Bone marrow (tissue), 2 donors: ENCODE results near the gene MCMBP.
"Not testable (repeated sequence)": the region's sequence is repeated elsewhere in the genome, so short reads cannot be mapped to it uniquely, and the experiment has no call there.

ENCODE experiments used
- DNase-seq, 2 donors: peaks; one replicate each; lab custom pipeline; 2025; lab: John Stamatoyannopoulos, UW

Gene MCMBP

DNA sequence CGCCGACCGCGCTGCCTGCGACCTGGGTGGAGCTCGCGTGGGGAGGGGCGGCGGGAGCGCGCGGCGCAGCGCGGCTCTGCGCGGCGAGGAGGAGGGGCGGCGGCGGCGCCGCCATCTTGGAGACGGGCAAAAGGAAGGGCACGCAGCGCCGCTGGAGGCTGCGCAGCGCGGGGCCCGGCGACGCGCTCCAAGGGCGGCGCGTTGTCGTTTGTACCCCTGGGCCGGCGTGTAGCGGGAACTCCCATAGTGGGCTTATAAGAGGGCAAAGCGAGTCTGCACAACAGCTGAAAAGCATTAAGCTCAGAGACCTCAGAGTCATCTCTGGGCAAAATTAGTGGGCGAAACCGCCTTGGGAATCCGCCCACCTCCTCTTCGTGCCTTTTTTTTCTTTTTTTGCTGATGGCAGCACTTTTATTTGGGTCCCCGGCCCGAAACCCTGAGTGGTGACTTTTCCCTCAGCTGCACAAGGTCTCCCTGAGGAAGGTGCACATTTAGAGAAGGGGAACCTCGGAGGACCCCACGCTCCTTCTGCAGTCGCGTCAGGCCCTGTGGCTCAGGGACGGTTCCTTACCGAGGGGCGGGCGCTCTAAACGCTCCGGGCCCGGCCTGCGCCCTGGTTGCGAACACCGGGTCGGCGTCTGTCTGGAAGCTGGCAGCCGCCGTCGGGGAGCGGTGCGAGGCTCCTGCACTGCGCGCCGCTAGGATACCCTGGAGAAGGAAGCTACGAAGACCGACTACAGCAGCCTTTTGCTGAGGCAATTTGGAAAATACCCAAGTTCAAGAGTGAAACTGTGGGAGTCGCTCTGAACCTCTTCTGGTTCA, 428 bp upstream of the MCMBP start:
- peak; percentile 67 to 76 for DNase-seq

DNA sequence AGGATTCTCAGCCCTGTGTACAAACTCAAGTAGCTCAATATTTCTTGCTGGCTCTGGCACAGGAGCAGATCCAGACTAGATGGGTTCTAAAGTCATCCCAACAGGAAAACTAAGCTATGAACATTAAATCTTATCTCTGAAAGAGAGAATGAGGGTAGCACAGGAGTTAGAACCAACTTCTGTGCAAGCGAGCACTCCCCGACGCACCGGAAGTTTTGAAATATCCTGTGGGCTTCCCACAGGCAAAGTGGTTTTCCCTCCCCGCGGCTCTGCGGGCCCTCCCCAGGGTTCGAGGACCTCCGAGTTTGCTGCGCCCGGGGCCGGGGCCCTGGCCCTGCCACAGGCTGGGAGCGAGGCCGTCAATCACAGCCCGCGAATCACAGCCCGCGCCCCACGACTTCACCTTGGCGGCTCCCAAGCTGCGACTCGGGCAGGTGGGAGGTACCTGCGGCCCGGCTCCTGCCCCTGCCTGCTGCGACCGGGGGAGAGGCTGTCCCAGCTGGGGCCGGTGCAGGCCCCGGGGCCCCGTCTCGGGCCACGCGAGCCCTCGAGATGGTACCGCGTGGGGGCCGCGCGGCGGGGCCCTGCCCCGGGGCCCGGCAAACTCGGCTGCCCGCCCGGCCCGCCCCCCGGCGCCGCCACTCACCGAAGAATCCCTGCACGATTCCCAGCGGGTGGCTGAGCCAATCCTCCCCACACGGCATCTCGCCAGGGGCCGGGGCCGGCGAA, 598 bp downstream of the MCMBP start:
- DNase-seq: peak; percentile 5 to 17

DNA sequence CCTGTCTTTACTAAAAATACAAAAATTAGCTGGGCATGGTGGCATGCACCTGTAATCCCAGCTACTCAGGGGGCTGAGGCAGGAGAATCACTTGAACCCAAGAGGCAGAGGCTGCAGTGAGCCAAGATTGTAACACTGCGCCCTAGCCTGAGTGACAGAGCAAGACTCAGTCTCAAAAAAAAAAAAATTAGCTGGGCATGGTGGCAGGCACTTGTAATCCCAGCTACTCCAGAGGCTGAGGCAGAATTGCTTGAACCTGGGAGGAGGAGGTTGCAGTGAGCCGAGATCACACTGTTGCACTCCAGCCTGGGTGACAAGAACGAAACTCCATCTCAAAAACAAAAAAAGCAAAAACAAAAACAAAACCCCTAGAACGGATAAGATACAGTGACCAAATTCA, 3.2 kb downstream of the MCMBP start:
- not testable (repeated sequence) for DNase-seq

DNA sequence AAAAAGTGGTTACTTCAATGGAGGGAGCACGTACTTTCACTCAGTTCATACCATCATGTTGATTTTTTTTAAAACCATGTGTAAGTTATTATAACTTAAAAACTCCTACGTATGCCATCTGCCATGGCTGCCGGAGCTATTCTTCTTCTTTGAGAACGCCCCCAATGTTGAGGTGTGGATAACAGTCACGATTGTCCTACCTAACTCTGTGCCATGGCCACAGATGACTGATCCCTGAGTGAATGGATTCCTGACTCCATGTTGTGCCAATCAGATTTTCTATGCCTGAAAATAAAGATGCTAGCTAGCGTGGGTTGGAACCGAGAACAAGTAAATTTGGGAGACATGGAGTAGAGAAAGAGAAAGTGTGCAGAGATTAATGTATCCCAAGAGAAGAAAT, 5.3 kb downstream of the MCMBP start:
- no peak for DNase-seq

DNA sequence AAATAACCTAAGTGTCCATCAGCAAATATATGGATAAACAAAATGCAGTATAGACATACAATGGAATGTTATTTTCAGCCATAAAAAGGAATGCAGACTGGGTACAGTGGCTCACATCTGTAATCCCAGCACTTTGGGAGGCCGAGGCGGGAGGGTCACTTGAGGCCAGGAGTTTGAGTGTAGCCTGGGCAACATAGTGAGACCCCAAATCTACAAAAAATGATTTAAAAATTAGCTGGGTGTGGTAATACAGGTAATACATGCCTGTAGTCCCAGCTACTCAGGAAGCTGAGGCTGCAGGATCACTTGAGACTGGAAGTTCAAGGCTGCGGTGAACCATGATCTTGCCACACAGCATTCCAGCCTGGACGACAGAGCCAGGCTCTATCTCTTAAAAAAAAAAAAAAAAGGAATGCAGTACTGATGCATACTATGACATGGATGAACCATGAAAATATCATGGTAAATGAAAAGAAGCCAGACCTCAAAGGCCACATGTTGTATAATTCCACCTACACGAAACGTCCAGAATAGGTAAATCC, 6.9 kb downstream of the MCMBP start:
- no peak for DNase-seq

DNA sequence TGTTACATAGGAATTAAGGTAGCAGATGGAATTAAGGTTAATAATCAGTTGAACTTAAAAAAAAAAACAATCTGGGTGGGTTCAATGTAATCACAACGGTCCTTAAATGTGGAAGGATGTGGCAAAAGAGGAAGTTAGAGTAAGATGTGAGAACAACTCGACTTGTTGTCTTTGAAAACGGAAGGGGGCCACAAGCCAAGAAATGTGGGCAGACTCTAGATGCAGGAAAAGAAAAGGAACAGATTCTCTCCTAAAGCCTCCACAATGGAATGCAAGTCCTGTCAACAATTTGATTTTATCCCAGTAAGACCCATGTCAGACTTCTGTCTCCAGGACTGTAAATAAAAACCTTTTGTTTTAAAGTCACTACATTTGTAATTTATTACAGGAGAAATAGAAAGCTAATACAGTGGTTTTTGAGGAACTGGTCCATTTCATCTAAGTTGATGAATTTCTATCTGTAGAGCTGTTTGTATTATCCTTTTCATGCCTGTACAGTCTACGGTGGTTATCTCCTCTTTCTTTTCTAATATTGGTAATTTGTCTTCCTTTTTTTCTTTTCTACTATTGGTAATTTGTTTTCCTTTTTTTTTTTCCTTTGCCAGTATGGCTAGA, 8.6 kb downstream of the MCMBP start:
- DNase-seq: no peak

DNA sequence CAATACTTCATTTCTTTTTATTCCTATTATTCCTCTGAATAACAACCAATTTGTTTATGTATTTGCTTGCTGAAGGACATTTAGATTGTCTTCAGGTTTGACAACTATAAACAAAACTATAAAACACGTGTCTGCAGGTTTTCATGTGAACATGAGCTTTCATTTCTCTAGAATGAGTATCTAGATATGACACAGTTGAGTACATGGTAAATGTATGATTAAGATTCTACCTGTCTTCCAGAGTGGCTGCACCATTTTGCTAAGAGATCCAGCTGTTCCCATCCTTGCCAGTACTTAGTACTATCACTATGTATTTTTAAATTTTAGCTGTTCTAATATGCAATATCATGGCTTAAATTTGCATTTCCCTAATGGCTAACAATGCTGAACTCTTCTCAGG, 10.1 kb downstream of the MCMBP start:
- DNase-seq: no peak

DNA sequence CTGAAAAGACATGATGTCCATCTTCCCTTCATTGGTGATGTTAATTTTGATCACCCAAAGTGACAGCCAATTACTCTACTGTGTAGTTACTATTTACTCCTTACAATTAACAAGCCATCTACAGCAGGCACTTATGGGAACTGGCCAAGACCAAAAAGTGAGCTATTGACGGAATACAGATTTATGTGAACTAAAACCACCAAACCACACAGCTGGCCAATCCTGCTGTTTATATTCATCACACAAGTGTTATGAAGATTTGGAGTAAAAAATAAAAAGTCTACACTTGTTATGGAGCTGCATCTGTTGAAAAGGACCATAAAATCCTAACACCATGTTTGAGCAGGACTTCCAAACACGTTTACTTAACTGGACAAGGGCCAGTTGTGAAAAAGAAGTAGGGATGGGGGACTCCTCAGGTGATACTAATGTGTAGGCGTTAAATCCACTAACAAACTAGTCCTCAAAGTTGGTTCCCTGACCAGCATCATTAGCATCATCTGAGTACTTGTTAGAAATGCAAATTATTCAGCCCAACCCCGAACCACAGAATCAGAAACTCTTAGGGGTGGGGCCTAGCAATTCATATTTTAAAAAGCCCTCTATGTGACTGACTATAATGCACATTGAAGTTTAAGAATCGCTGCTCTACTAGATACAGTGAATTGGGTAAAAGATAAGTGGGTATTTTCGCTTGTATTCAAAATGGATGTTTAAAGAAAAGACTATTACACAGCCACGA, 11.6 kb downstream of the MCMBP start:
- DNase-seq: no peak

DNA sequence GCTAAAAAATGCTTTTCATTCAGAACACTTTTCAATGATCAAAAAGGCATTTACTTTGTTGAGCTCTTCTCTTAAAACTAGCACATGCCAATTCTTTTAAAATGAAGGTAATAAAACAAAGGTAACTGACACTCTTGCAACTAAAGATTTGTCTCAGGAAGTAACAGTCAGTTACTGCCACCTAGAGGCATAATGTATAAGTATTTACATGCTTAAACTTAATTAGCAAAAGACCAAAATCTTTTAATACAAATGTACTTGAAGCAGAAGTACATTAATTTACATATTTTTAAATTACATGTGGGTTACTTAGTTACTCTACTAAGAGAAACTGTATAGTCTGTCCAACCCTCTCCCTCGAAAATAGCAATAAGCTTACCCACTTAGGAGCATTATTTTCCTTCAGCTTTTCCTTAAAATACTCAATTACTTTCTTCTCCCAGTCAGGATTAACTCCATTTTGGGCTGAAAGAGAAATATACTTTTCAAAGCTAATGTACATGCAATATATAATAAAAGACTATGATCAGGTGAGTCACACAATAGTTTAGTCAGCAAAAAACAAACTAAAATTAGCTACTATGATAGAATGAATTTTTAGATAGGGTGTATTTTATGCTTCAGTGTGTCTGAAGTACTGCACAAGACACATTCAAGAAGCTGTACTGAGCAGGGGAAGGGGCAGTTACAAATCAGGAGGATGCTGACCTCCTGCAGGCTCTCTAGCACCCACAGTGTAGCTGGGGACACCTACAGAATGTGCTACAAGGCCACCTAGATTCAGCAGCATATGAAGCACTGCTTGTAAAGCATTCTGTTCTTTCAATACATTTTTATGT, 13.0 kb downstream of the MCMBP start:
- peak in 1 of 2 donors; percentile 19 for DNase-seq

DNA sequence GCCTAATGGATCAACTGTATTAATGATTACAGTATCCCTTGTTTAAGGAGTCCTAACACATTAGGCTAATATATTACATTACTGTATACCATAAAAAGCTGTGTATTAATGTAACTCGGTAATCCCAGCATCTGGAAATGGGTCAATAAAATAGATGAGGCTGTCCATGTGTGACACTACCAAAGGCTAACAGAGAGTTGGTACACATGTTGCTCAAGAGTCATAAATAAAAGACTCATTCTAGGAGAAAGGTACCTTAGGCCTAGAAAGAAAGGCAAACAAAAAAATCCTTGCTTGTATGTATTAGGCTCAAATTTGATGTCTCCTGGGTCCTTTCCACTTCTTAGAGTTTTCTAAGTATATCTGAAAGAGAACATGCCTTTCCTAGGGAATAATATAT, 14.6 kb downstream of the MCMBP start:
- DNase-seq: no peak

DNA sequence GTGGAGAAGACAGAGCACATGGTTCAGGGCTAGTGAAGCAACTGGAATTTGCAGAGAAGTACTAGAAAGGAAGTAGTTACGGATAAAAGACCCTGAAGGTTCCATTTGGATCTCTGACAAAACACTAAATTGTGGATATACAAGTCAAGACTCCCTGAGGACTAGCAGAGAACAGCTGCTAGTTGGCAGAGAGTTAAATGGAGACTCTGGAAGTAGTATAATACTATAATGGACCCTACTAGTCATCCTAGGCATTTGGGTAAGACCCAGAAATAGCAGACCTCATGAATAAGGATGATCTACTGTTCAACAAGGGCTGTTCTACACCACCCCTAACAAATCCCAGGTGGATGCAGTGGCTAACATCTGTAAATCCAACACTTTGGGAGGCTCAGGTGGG, 19.1 kb downstream of the MCMBP start:
- DNase-seq: no peak

DNA sequence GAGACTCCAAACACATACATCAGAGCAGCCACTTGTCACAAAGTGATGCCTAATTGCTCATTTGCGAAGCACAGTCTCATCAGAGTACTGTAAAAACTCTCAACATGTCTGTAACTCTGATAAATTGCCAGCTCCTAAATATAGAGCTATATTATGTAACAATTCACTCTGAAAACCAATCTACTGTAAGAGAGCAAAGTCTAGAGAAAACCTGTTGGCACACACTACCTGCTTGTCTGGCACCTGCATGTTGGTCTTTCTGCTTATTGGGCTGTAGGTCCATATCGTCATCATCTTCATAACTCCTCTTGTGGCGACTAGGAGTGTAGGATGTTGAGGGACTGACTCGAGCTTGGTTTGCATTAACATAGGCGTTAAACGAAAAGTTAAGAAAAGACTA, 19.8 kb downstream of the MCMBP start:
- DNase-seq: no peak

DNA sequence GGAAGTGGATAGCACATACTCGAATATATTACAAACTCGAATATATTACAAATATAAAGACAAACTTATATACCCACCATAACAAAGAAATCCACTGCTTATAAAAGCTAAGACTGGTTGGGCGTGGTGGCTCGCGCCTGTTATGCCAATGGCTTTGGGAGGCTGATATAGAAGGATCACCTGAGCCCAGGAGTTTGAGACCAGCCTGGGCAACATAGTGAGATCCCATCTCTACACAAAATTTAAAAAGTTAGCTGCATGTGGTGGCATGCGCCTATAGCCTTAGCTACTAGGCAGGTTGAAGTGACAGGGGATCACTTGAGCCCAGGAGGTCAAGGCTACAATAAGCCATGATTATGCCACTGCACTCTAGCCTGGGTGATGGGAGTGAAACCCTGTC, 20.4 kb downstream of the MCMBP start:
- DNase-seq: no peak

DNA sequence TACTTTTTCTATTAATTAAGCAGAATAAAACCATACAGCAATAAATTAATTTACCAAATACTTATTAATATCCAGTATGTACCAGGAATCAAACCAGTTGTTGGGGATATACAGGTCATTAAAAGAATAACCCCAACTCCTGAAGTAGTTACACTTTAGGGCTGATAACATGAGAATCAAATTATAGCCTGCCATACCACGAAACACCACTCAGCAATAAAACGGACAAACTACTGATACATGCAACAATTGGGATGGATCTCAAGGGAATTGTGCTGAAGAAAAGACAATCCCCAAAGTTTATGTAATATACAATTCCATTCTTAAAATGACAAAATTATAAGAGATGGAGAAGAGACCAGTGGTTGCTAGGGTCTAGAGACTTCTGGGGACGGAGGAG, 22.7 kb downstream of the MCMBP start:
- no peak for DNase-seq

DNA sequence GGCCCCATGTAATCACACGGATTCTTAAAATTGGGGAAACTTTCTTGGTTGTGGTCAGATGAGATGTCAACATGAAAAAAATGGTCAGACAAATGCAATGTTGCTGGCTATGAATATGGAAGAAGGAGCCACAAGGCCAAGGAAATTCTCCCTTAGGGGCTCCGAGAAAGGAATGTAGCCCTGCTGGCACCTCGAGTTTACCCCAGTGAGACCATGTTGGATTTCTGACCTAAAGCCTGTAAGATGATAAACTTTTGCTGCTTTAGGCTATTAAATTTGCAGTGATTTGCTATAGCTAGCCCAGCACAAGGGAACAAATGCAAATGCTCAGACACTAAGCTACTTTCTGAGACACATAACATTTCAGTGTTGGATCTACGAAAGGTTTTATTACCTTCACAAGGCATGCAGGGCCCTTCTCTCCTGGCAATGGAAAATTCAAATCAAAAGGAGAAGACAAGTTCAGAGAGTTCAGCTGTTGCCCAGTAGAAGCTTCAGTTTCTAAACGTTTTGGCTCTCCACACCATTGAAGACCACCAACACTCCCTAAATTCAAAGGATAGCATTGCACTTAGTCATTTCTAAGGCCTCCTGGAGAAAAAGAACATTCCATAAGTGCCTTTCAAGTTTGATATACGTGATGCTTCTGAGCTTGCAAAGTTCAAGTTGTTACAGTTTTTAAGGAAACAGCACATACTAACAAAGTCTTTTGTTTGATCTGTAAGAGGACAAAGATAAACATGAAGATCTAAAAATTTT, 23.4 kb downstream of the MCMBP start:
- DNase-seq: no peak

DNA sequence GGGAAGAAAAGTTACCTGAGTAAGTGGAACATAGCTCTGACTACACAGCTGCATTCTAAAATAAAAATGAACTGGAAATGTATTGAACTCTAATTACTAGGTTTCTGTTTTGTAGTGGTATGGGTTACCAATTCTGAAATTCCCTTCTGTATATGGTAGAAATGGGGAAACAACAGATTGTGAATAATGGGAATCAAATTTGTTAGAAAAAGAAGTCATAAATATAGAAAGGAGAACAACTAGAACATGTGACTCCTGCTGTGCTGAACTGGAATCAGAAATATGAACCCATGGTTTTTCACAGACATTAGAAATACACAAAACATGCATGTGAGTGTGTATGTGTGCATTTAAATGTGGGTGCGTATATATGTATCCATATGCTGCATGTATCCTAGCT, 27.0 kb downstream of the MCMBP start:
- DNase-seq: peak in 1 of 2 donors; percentile 3

DNA sequence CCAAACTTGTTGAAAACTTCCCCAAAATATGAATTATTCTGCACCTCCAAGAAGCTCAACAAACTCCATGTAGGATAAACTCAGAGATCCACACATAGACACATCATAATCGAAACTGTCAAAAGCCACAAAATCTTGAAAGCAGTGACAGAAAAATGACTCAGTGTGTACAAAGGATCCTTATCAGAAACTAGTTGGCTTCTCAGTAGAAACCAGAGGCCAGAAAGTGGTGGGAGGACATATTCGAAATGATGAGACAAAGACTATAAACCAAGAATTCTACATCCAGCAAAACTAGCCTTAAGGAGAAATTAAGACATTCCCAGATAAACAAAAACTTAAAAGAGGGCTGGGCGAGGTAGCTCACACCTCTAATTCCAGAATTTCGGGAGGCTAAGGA, 38.5 kb downstream of the MCMBP start:
- DNase-seq: no peak

DNA sequence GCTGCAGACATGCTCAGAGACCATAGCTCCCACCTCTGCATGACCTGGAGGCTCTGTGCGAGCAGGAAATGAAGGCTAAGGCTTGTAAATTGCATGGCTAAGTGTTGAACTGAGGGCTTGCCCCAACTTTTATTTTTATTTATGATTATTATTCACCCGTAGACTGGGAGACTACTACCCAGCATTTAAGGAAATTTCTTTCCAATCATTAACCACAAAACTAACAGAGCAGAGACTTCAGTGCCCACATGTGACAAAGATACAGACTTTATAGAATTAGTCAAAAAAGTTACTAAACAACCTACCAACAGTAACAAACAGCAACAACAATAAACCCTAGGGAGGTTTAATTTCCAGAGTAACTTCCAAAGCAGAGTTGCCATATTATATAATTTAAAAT, 39.7 kb downstream of the MCMBP start:
- DNase-seq: no peak

DNA sequence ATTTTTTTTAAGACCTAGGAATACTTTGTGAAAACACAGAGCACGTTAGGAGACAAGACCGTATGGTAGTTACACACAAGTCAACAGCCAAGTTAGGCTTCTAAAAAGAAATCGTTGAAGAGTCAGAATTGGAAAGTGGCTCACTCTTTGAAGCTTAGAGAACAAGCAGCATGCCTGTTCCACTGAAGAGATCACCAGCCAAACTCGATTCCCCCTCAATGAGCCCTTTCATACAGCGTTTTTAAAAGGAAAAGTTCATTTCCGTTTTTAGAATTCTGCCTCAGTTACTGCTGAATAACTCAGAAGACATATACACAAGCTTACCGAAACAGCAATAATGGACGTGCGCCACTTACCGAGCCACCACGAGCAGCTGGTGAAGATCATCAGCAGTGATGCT, 41.0 kb downstream of the MCMBP start:
- DNase-seq: no peak

DNA sequence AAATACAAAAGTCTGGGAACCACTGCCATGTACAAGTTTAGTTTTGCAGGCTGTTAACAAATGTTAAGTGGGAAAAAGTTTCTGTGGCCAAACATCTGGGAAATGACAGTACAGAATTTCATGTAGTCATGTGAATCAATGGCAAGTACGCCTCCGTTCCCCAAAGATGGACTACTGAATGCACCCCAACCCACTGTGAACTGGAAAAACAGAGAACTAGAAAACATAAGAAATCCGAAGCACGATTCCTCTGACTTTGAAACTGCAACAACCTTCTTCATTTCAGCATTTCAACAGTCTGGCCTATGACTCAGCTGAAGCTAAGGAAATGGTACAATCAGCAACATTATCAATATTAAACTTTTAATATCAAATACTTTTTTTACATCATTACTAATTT, 41.8 kb downstream of the MCMBP start:
- DNase-seq: no peak

DNA sequence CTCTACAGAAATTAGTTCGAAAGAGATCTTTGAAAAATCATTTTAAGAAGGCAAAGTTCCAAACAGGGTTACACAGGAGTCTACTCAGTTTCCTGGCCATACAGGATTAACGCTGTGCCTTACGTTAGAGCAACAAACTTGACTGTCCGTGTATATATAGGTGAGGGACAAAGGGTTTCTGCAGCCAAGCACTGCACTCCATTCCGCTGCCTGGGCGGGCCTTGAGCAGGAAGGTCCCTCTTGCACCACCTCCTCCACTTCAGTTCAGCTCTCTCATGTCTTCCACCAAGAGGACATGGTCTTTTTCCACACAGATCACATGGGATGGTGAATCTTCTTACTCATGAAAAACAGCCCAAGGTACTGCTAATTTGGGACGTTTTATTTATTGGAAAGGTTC, 43.2 kb downstream of the MCMBP start:
- DNase-seq: no peak
